GM23338 (cell line): ENCODE results near the gene MCTP1. TPM values are rescaled to one million over a fixed set of nuclear protein-coding genes. Genes with fewer than 3 reads are reported as not detected.

Source experiments
- ATAC-seq: fragments of 200-7000 bp; cut with Tn5 transposase; 3 replicates; pipeline ENCODE4 v1.9.1; 2020
- DNase-seq: peaks from one replicate; pipeline ENCODE4 v3.0.0-alpha.2; 2015; ENCODE audit warnings: low spot score
- H2AFZ ChIP-seq: fragments of 200-600 bp; sonication (generic); 2 replicates; pipeline ENCODE4 v1.8.0; 2016; ENCODE audit warnings: antibody characterized with exemption, mild to moderate bottlenecking, moderate library complexity
- H3F3A ChIP-seq: fragments of 200-600 bp; sonication (generic); replicated peaks from 2 replicates; pipeline ENCODE4 v1.8.0; 2017; ENCODE audit warnings: antibody characterized with exemption, mixed run types, low read depth
- H3K27ac ChIP-seq: fragments of 200-600 bp; sonication (generic); 2 replicates; pipeline ENCODE4 v1.6.1; 2016; ENCODE audit warnings: low read depth
- H3K27me3 ChIP-seq: fragments of 200-600 bp; sonication (generic); 2 replicates; pipeline ENCODE4 v1.8.0; 2016; ENCODE audit warnings: mild to moderate bottlenecking, mixed run types, moderate library complexity; ENCODE audit not compliant: insufficient read depth
- H3K36me3 ChIP-seq: fragments of 200-600 bp; sonication (generic); 2 replicates; pipeline ENCODE4 v1.8.0; 2016; ENCODE audit warnings: mild to moderate bottlenecking; ENCODE audit not compliant: insufficient read depth
- H3K4me1 ChIP-seq: fragments of 200-600 bp; sonication (generic); 2 replicates; pipeline ENCODE4 v1.8.0; 2016; ENCODE audit warnings: mild to moderate bottlenecking, moderate library complexity; ENCODE audit not compliant: insufficient read depth
- H3K4me2 ChIP-seq: fragments of 200-600 bp; sonication (generic); 2 replicates; pipeline ENCODE4 v1.7.1; 2017; ENCODE audit warnings: mixed run types
- H3K4me3 ChIP-seq: fragments of 200-600 bp; sonication (generic); 2 replicates; pipeline ENCODE4 v1.6.1; 2016; ENCODE audit warnings: mixed run types
- H3K79me2 ChIP-seq: fragments of 200-600 bp; sonication (generic); replicated peaks from 2 replicates; pipeline ENCODE4 v1.8.0; 2017; ENCODE audit warnings: mild to moderate bottlenecking; ENCODE audit not compliant: insufficient read depth
- H3K9me2 ChIP-seq: fragments of 200-600 bp; sonication (generic); 2 replicates; pipeline ENCODE4 v1.8.0; 2017; ENCODE audit not compliant: insufficient read depth
- H4K20me1 ChIP-seq: fragments of 200-600 bp; sonication (generic); replicated peaks from 2 replicates; pipeline ENCODE4 v1.8.0; 2017; ENCODE audit warnings: mild to moderate bottlenecking; ENCODE audit not compliant: insufficient read depth
- H3K27ac Mint-ChIP-seq: 2 replicates; pipeline ENCODE4 v1.8.0; 2020; ENCODE audit warnings: inconsistent platforms, mild to moderate bottlenecking, moderate library complexity, mixed read lengths
- H3K27me3 Mint-ChIP-seq: 3 replicates; pipeline ENCODE4 v1.8.0; 2022; ENCODE audit warnings: low read depth, mild to moderate bottlenecking, moderate library complexity, mixed read lengths, inconsistent platforms; ENCODE audit not compliant: insufficient read depth, poor library complexity
- H3K36me3 Mint-ChIP-seq: 3 replicates; pipeline ENCODE4 v1.8.0; 2021; ENCODE audit warnings: low read depth, mild to moderate bottlenecking, inconsistent platforms, moderate library complexity, mixed read lengths
- H3K4me1 Mint-ChIP-seq: 3 replicates; pipeline ENCODE4 v1.8.0; 2020; ENCODE audit warnings: mild to moderate bottlenecking, inconsistent platforms, mixed read lengths
- H3K4me3 Mint-ChIP-seq: 3 replicates; pipeline ENCODE4 v1.8.0; 2021; ENCODE audit warnings: moderate library complexity, mild to moderate bottlenecking, inconsistent platforms, mixed read lengths
- H3K9me3 Mint-ChIP-seq: 3 replicates; pipeline ENCODE4 v1.8.0; 2020; ENCODE audit warnings: moderate library complexity, mild to moderate bottlenecking, inconsistent platforms, mixed read lengths
- CREB1 ChIP-seq: fragments of 250-450 bp; sonication (Bioruptor Pico); IDR thresholded peaks from 2 replicates; pipeline ENCODE4 v1.5.0; 2020; ENCODE audit warnings: low read depth, mild to moderate bottlenecking, moderate library complexity
- CTCF ChIP-seq, 2 experiments: fragments of 200-600 bp in 1 of 2; sonication (generic) in 1 of 2; conservative IDR thresholded peaks; 2 replicates each; pipeline versions ENCODE4 v1.5.1 to v1.6.1; 2016 to 2017; ENCODE audit warnings: antibody characterized with exemption in 2 of 2, low read depth in 2 of 2, mild to moderate bottlenecking in 2 of 2, moderate library complexity in 1 of 2
- ETS1 ChIP-seq: IDR thresholded peaks from 2 replicates; pipeline ENCODE4 v1.6.1; 2016; ENCODE audit warnings: antibody characterized with exemption
- EZH2 ChIP-seq: fragments of 200-600 bp; sonication (generic); IDR thresholded peaks from one replicate; pipeline ENCODE4 v1.8.0; 2017; ENCODE audit warnings: antibody characterized with exemption, mild to moderate bottlenecking, low read depth; ENCODE audit not compliant: unreplicated experiment
- EZH2phosphoT487 ChIP-seq: fragments of 200-600 bp; sonication (generic); IDR thresholded peaks from one replicate; pipeline ENCODE4 v1.8.1; 2018; ENCODE audit warnings: antibody characterized with exemption; ENCODE audit not compliant: unreplicated experiment
- JUNB ChIP-seq: IDR thresholded peaks from one replicate; pipeline ENCODE4 v1.6.1; 2016; ENCODE audit warnings: antibody characterized with exemption; ENCODE audit not compliant: unreplicated experiment
- NANOG ChIP-seq: IDR thresholded peaks from 2 replicates; pipeline ENCODE4 v1.6.1; 2016; ENCODE audit warnings: antibody characterized with exemption, borderline replicate concordance
- POLR2AphosphoS5 ChIP-seq: IDR thresholded peaks from 2 replicates; pipeline ENCODE4 v1.6.1; 2016; ENCODE audit warnings: antibody characterized with exemption, low read depth
- STAT1 ChIP-seq: IDR thresholded peaks from one replicate; pipeline ENCODE4 v1.6.1; 2016; ENCODE audit warnings: antibody characterized with exemption; ENCODE audit not compliant: unreplicated experiment
- ZNF114 ChIP-seq: fragments of 250-450 bp; sonication (Bioruptor Pico); IDR thresholded peaks from 2 replicates; pipeline ENCODE4 v1.5.0; 2020; ENCODE audit warnings: mild to moderate bottlenecking, moderate library complexity
- ZNF331 ChIP-seq: fragments of 250-450 bp; sonication (Bioruptor Pico); IDR thresholded peaks from 2 replicates; pipeline ENCODE4 v1.5.0; 2020; ENCODE audit warnings: low read depth, mild to moderate bottlenecking, moderate library complexity
- polyA plus RNA-seq: library from polyadenylated mRNA; unstranded; fragments of >200 nt; fragmentation: Nextera tagmentation; extraction: Ambion mirVana; gene quantifications from 2 replicates; pipeline ENCODE4 v1.2.1, GENCODE V29; 2016
- total RNA-seq: library from RNA; depleted of rRNA; stranded (reverse); fragments of >200 nt; shearing (Covaris generic); gene quantifications from 2 replicates; pipeline ENCODE4 v1.2.3, GENCODE V29; 2014
- TF ChIP-seq, protein P1 (sequence below): IDR thresholded peaks from one replicate; pipeline ENCODE4 v1.6.1; 2018; ENCODE audit warnings: antibody characterized with exemption; ENCODE audit not compliant: unreplicated experiment

Gene MCTP1
- total and polyA plus RNA-seq, 2 experiments from 2014 or later: 3.7 to 4.2 TPM

- TF ChIP-seq, protein P1, sequence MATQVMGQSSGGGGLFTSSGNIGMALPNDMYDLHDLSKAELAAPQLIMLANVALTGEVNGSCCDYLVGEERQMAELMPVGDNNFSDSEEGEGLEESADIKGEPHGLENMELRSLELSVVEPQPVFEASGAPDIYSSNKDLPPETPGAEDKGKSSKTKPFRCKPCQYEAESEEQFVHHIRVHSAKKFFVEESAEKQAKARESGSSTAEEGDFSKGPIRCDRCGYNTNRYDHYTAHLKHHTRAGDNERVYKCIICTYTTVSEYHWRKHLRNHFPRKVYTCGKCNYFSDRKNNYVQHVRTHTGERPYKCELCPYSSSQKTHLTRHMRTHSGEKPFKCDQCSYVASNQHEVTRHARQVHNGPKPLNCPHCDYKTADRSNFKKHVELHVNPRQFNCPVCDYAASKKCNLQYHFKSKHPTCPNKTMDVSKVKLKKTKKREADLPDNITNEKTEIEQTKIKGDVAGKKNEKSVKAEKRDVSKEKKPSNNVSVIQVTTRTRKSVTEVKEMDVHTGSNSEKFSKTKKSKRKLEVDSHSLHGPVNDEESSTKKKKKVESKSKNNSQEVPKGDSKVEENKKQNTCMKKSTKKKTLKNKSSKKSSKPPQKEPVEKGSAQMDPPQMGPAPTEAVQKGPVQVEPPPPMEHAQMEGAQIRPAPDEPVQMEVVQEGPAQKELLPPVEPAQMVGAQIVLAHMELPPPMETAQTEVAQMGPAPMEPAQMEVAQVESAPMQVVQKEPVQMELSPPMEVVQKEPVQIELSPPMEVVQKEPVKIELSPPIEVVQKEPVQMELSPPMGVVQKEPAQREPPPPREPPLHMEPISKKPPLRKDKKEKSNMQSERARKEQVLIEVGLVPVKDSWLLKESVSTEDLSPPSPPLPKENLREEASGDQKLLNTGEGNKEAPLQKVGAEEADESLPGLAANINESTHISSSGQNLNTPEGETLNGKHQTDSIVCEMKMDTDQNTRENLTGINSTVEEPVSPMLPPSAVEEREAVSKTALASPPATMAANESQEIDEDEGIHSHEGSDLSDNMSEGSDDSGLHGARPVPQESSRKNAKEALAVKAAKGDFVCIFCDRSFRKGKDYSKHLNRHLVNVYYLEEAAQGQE: no peak
Observed at GRCh38 chr5:94993491-94993890, 291.4 kb downstream of the MCTP1 start (continued).

DNA sequence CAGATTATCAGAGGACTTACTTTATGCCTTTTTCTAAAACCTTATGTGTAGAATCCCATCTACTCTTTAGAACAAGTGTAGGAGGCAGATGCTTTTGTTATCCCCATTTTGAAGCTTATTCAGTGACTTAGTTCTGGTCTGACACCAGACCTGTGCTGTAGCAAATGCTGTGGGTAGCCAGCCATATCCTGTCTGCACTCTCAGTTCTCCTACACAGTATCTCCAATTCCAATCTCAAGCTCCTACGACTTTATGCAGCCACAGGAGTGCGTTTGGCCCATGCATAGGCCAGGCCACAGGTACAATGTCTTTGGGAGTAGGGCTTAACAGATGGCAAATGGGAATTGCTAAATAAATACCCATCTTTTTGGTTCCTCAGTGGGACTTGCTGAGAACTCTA is 292.6 kb downstream of the MCTP1 start:
- no peaks in the 10 kb centered on the region for H3F3A ChIP-seq
- H2AFZ ChIP-seq: no peak overlapping the region
- no peaks in the 10 kb centered on the region for H3K9me2 ChIP-seq
- no peaks in the 10 kb centered on the region for H4K20me1 ChIP-seq
- no peak for DNase-seq
- H3K27me3 ChIP-seq: no peaks in the 10 kb centered on the region
- no peak overlapping the region for H3K4me3 Mint-ChIP-seq
- ATAC-seq: no peak
- no peak overlapping the region for H3K27ac Mint-ChIP-seq
- H3K4me3 ChIP-seq: no peak overlapping the region
- H3K27ac ChIP-seq: no peak overlapping the region
- no peaks in the 10 kb centered on the region for H3K9me3 Mint-ChIP-seq
- peaks cover 4% of the 10 kb centered on the region; the same call in 1 of the 2 replicates for H3K4me1 ChIP-seq
- no peak overlapping the region for H3K4me2 ChIP-seq
- H3K4me1 Mint-ChIP-seq: peaks cover 15% of the 10 kb centered on the region
- H3K36me3 ChIP-seq: no peaks in the 10 kb centered on the region
- no peaks in the 10 kb centered on the region for H3K79me2 ChIP-seq
- no peaks in the 10 kb centered on the region for H3K27me3 Mint-ChIP-seq
- H3K36me3 Mint-ChIP-seq: no peaks in the 10 kb centered on the region
- TF ChIP-seq ETS1 (no peak), JUNB (no peak), CREB1 (CRISPR knock-in tag) (no peak), EZH2phosphoT487 (no peak), ZNF331 (CRISPR knock-in tag) (no peak), POLR2AphosphoS5 (no peak), NANOG (no peak), STAT1 (no peak), CTCF (conservative IDR thresholded peaks at IDR 0.05; ENCODE audit: low read depth in 2 of 2) (no peak), EZH2 (no peak), ZNF114 (CRISPR knock-in tag) (no peak)
- TF ChIP-seq, protein P1: no peak
